Suprapubic skin (tissue), 4 donors: Measurements from ENCODE around the gene EPHB1.

Experiments used
- CTCF ChIP-seq, 2 donors: fragments of 200-600 bp in 1 of 2; fragments of 450-650 bp in 1 of 2; sonication (generic) in 1 of 2; IDR thresholded peaks; one replicate each; pipeline ENCODE4 v1.5.1; 2016 to 2019; ENCODE audit warnings: antibody characterized with exemption in 2 of 2, mild to moderate bottlenecking in 1 of 2, moderate library complexity in 1 of 2
- EP300 ChIP-seq: sonication (generic); formaldehyde crosslinking; IDR thresholded peaks from one replicate; pipeline ENCODE4 v1.6.1; 2017; ENCODE audit warnings: antibody characterized with exemption
- POLR2A ChIP-seq, 2 donors: fragments of 450-650 bp; IDR thresholded peaks; one replicate each; pipeline ENCODE4 v1.6.1; 2017; ENCODE audit warnings: antibody characterized with exemption in 2 of 2, mild to moderate bottlenecking in 2 of 2, moderate library complexity in 2 of 2
- POLR2AphosphoS5 ChIP-seq, 3 donors: sonication (generic); formaldehyde crosslinking; IDR thresholded peaks; one replicate each; pipeline ENCODE4 v1.6.1; 2017; ENCODE audit warnings: antibody characterized with exemption in 3 of 3

- TF ChIP-seq CTCF (IDR thresholded peaks at IDR 0.05) (no peak), EP300 (no peak), POLR2A (IDR thresholded peaks at IDR 0.05) (no peak), POLR2AphosphoS5 (IDR thresholded peaks at IDR 0.05) (no peak)
Measured at GRCh38 chr3:135081856-135082434, 286.9 kb downstream of the EPHB1 start.
